HepG2 (cell line): ENCODE data around the gene TIFAB. TPM values are rescaled to one million over a fixed set of nuclear protein-coding genes. Genes with fewer than 3 reads are reported as not detected.

Experiments used
- ARNT2 ChIP-seq: sonication (generic); formaldehyde crosslinking; IDR thresholded peaks from 2 replicates; pipeline ENCODE4 v1.8.0; 2022; ENCODE audit warnings: mild to moderate bottlenecking, low read depth, missing genetic modification reagents, moderate library complexity
- CEBPB ChIP-seq: IDR thresholded peaks from 2 replicates; pipeline ENCODE4 v1.6.1; 2011; ENCODE audit warnings: low read depth, low read length, improper control_type of control experiment, borderline replicate concordance
- CHD4 ChIP-seq: fragments of 200-600 bp; sonication (generic); IDR thresholded peaks from 2 replicates; pipeline ENCODE4 v1.7.0; 2017; ENCODE audit warnings: mild to moderate bottlenecking, low read length, borderline replicate concordance
- ELF3 ChIP-seq: IDR thresholded peaks from 2 replicates; pipeline ENCODE4 v1.6.1; 2016; ENCODE audit warnings: missing genetic modification reagents, missing compliant biosample characterization
- GABPB1 ChIP-seq: IDR thresholded peaks from 2 replicates; pipeline ENCODE4 v1.6.1; 2016; ENCODE audit warnings: mild to moderate bottlenecking, missing genetic modification reagents, moderate library complexity, missing compliant biosample characterization
- HDAC6 ChIP-seq: fragments of 200-600 bp; sonication (generic); IDR thresholded peaks from 2 replicates; pipeline ENCODE4 v1.7.0; 2017; ENCODE audit warnings: mild to moderate bottlenecking, antibody characterized with exemption, low read length, low read depth
- HOXA5 ChIP-seq: sonication (generic); formaldehyde crosslinking; IDR thresholded peaks from 2 replicates; pipeline ENCODE4 v1.4.0; 2020; ENCODE audit warnings: missing genetic modification reagents
- HOXA9 ChIP-seq: sonication (generic); formaldehyde crosslinking; IDR thresholded peaks from 2 replicates; pipeline ENCODE4 v1.8.1; 2022; ENCODE audit warnings: missing genetic modification reagents, mild to moderate bottlenecking, moderate library complexity, borderline replicate concordance
- NFRKB ChIP-seq: fragments of 450-650 bp; IDR thresholded peaks from 2 replicates; pipeline ENCODE4 v1.6.1; 2017
- NFYB ChIP-seq: sonication (generic); formaldehyde crosslinking; IDR thresholded peaks from 2 replicates; pipeline ENCODE4 v1.4.0; 2020; ENCODE audit warnings: missing genetic modification reagents
- POLR2A ChIP-seq, 2 experiments: IDR thresholded peaks; 2 replicates each; pipeline ENCODE4 v1.6.1; 2011; ENCODE audit warnings: low read depth in 2 of 2, low read length in 2 of 2, mild to moderate bottlenecking in 1 of 2, moderate library complexity in 1 of 2; ENCODE audit not compliant: insufficient read depth in 1 of 2
- RARG ChIP-seq: sonication (generic); formaldehyde crosslinking; IDR thresholded peaks from 2 replicates; pipeline ENCODE4 v1.4.0; 2020; ENCODE audit warnings: low read depth, mild to moderate bottlenecking, missing genetic modification reagents
- TAF1 ChIP-seq: sonication (generic); formaldehyde crosslinking; IDR thresholded peaks from 2 replicates; pipeline ENCODE4 v1.4.0; 2020; ENCODE audit warnings: missing genetic modification reagents
- TCF7L2 ChIP-seq: IDR thresholded peaks from 2 replicates; pipeline ENCODE4 v1.6.1; 2011; ENCODE audit warnings: mild to moderate bottlenecking, low read depth, low read length, moderate library complexity
- U2AF1 ChIP-seq: fragments of 200-400 bp; formaldehyde crosslinking; optimal IDR thresholded peaks from 2 replicates; pipeline ENCODE3; 2017; ENCODE audit warnings: mild to moderate bottlenecking, low read depth, low read length
- ZNF350 ChIP-seq: sonication (generic); formaldehyde crosslinking; IDR thresholded peaks from 2 replicates; pipeline ENCODE4 v1.4.0; 2020; ENCODE audit warnings: mild to moderate bottlenecking, low read depth, missing genetic modification reagents, borderline replicate concordance
- ZNF788 ChIP-seq: sonication (generic); formaldehyde crosslinking; IDR thresholded peaks from 2 replicates; pipeline ENCODE4 v1.5.0; 2020; ENCODE audit warnings: mild to moderate bottlenecking, missing genetic modification reagents, borderline replicate concordance
- ZNF816 ChIP-seq: sonication (generic); formaldehyde crosslinking; IDR thresholded peaks from 2 replicates; pipeline ENCODE4 v1.8.0; 2022; ENCODE audit warnings: missing genetic modification reagents, mild to moderate bottlenecking, borderline replicate concordance
- ZNF850 ChIP-seq: sonication (generic); formaldehyde crosslinking; conservative IDR thresholded peaks from 2 replicates; pipeline ENCODE4 v1.9.0; 2021; ENCODE audit warnings: mild to moderate bottlenecking, missing genetic modification reagents
- polyA plus RNA-seq, 8 experiments: library from polyadenylated mRNA; depleted of rRNA in 3 of 8; stranded (reverse) in 7 of 8; unstranded in 1 of 8; fragments of >200 nt; fragmentation: Illumina TruSeq in 4 of 8; extraction: Trizol in 4 of 8; gene quantifications; 2 replicates each; pipeline versions ENCODE4 v1.2.1 to v1.2.3, GENCODE V29; 2011 to 2016; ENCODE audit warnings: low read depth in 4 of 8, missing spikeins in 1 of 8, mixed read lengths in 1 of 8; ENCODE audit not compliant: insufficient read depth in 1 of 8
- total RNA-seq, 5 experiments: library from RNA; depleted of rRNA; stranded (reverse); fragments of >200 nt; fragmentation: Illumina TruSeq; extraction: Trizol; gene quantifications; 2 replicates each; pipeline ENCODE4 v1.2.3, GENCODE V29; 2016; ENCODE audit warnings: low read depth in 1 of 5
- TF ChIP-seq, protein P1 (sequence below): sonication (generic); formaldehyde crosslinking; IDR thresholded peaks from 2 replicates; pipeline ENCODE4 v1.4.0; 2020; ENCODE audit warnings: low read depth, missing genetic modification reagents
- TF ChIP-seq, protein P2 (sequence below): sonication (generic); formaldehyde crosslinking; IDR thresholded peaks from 2 replicates; pipeline ENCODE4 v1.9.0; 2022; ENCODE audit warnings: missing genetic modification reagents, mild to moderate bottlenecking, borderline replicate concordance
- TF ChIP-seq, protein P3 (sequence below), 2 experiments: sonication (generic) in 1 of 2; formaldehyde crosslinking in 1 of 2; IDR thresholded peaks; 2 replicates each; pipeline versions ENCODE4 v1.4.0 to v1.6.1; 2018 to 2020; ENCODE audit warnings: missing genetic modification reagents in 2 of 2, borderline replicate concordance in 1 of 2, low read depth in 1 of 2, mild to moderate bottlenecking in 1 of 2, missing biosample characterization in 1 of 2

Gene TIFAB
- total and polyA plus RNA-seq, 2 of the 13 experiments (the other 11 are each of a cell fraction or from before 2014, with no cell fraction given) = not detected

DNA sequence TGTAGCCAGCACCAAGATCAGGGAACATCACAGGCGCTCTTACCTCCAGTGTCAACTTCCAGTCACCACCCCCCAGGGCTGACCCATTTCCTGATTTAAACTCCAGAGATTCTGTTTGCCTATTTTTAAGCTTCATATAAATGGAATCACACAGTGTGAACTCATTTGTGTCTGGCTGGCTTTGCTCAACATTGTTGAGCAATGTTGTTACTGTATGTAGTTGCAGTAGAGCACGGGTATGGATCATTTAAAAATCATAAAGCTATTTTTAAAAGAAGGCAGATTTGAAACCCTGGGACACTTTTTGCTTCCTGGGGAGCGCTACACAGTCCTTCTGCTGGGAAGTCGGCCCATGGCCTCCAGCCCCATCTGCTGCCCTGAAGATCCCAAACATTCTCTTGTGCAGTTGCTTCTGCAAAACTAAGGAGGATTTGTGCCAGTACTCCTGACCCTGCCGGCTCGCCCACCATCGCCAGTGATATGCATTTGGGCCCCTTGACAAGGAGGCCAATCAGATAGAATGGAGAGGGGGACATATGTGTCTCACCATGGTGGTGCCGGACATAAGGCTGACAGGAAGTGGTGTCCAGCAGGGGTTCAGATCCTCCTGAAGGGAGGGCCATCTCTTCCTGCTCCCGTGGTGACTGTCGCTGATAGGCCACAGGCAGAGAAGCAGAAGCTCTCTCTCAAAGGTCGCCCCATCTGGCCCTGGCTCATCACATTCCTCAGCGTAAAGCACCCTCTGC, 18.3 kb downstream of the TIFAB start (continued):
- TF ChIP-seq HDAC6 = no peak
- TF ChIP-seq RARG = no peak
- TF ChIP-seq CHD4 = no peak
- peak; percentile 19; the same call in 1 of the 2 replicates for TF ChIP-seq ZNF788 (CRISPR knock-in tag)
- peak; percentile 32; the same call in 1 of the 2 replicates for TF ChIP-seq CEBPB
- TF ChIP-seq POLR2A (IDR thresholded peaks at IDR 0.05; ENCODE audit: insufficient read depth in 1 of 2, low read depth in 2 of 2, low read length in 2 of 2) = peak; percentile 61 to 66
- TF ChIP-seq ZNF850 (CRISPR knock-in tag) = 0 out of 2 replicates have a peak, but pooled peaks have one; percentile 39
- TF ChIP-seq, protein P1, sequence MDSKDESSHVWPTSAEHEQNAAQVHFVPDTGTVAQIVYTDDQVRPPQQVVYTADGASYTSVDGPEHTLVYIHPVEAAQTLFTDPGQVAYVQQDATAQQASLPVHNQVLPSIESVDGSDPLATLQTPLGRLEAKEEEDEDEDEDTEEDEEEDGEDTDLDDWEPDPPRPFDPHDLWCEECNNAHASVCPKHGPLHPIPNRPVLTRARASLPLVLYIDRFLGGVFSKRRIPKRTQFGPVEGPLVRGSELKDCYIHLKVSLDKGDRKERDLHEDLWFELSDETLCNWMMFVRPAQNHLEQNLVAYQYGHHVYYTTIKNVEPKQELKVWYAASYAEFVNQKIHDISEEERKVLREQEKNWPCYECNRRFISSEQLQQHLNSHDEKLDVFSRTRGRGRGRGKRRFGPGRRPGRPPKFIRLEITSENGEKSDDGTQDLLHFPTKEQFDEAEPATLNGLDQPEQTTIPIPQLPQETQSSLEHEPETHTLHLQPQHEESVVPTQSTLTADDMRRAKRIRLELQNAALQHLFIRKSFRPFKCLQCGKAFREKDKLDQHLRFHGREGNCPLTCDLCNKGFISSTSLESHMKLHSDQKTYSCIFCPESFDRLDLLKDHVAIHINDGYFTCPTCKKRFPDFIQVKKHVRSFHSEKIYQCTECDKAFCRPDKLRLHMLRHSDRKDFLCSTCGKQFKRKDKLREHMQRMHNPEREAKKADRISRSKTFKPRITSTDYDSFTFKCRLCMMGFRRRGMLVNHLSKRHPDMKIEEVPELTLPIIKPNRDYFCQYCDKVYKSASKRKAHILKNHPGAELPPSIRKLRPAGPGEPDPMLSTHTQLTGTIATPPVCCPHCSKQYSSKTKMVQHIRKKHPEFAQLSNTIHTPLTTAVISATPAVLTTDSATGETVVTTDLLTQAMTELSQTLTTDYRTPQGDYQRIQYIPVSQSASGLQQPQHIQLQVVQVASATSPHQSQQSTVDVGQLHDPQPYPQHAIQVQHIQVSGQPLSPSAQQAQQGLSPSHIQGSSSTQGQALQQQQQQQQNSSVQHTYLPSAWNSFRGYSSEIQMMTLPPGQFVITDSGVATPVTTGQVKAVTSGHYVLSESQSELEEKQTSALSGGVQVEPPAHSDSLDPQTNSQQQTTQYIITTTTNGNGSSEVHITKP (CRISPR knock-in tag) = no peak
- TF ChIP-seq ZNF816 = no peak
- TF ChIP-seq HOXA9 (CRISPR knock-in tag) = no peak
- no peak for TF ChIP-seq U2AF1
- TF ChIP-seq ZNF350 (CRISPR knock-in tag) = no peak
- TF ChIP-seq, protein P2, sequence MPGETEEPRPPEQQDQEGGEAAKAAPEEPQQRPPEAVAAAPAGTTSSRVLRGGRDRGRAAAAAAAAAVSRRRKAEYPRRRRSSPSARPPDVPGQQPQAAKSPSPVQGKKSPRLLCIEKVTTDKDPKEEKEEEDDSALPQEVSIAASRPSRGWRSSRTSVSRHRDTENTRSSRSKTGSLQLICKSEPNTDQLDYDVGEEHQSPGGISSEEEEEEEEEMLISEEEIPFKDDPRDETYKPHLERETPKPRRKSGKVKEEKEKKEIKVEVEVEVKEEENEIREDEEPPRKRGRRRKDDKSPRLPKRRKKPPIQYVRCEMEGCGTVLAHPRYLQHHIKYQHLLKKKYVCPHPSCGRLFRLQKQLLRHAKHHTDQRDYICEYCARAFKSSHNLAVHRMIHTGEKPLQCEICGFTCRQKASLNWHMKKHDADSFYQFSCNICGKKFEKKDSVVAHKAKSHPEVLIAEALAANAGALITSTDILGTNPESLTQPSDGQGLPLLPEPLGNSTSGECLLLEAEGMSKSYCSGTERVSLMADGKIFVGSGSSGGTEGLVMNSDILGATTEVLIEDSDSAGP = no peak; the same call in 1 of the 2 replicates
- TF ChIP-seq NFYB (CRISPR knock-in tag) = peak; percentile 23; the same call in 1 of the 2 replicates
- no peak for TF ChIP-seq NFRKB
- no peak for TF ChIP-seq HOXA5 (CRISPR knock-in tag)
- TF ChIP-seq, protein P3, sequence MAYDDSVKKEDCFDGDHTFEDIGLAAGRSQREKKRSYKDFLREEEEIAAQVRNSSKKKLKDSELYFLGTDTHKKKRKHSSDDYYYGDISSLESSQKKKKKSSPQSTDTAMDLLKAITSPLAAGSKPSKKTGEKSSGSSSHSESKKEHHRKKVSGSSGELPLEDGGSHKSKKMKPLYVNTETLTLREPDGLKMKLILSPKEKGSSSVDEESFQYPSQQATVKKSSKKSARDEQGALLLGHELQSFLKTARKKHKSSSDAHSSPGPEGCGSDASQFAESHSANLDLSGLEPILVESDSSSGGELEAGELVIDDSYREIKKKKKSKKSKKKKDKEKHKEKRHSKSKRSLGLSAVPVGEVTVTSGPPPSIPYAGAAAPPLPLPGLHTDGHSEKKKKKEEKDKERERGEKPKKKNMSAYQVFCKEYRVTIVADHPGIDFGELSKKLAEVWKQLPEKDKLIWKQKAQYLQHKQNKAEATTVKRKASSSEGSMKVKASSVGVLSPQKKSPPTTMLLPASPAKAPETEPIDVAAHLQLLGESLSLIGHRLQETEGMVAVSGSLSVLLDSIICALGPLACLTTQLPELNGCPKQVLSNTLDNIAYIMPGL (CRISPR knock-in tag; IDR thresholded peaks at IDR 0.05; ENCODE audit: borderline replicate concordance in 1 of 2, low read depth in 1 of 2) = peak in 1 of 2 experiments; percentile 34; a peak in 1 of 4 replicates
- no peak for TF ChIP-seq TCF7L2
- no peak for TF ChIP-seq ARNT2 (CRISPR knock-in tag)
- peak; percentile 57 for TF ChIP-seq GABPB1 (CRISPR knock-in tag)
- TF ChIP-seq TAF1 (CRISPR knock-in tag) = peak; percentile 34; the same call in 1 of the 2 replicates
- TF ChIP-seq ELF3 (CRISPR knock-in tag) = 0 out of 2 replicates have a peak, but pooled peaks have one; percentile 45
